RWPE1 (cell line): ENCODE measurements around the gene DPT.

Experiments
- CTCF ChIA-PET: fragments of 350-600 bp; sonication (Branson Sonifier 250); formaldehyde crosslinking; extraction: SDS; loops from one replicate; lab custom pipeline; 2021; lab: Yijun Ruan, JAX
- POLR2A ChIA-PET: fragments of 400-600 bp; formaldehyde crosslinking; extraction: SDS; loops from one replicate; lab custom pipeline; 2020; ENCODE audit warnings: antibody characterized with exemption; ENCODE audit not compliant: low non-redundant PET; lab: Yijun Ruan, JAX
- DNase-seq: peaks from one replicate; pipeline ENCODE4 v3.0.0; 2012; ENCODE audit warnings: low spot score
- H3K27ac ChIP-seq: fragments of 450-650 bp; 2 replicates; pipeline ENCODE4 v1.5.1; 2017
- TF ChIP-seq, protein P1 (sequence below): fragments of 450-650 bp; conservative IDR thresholded peaks from 2 replicates; pipeline ENCODE4 v1.5.1; 2017; ENCODE audit warnings: low read depth, mild to moderate bottlenecking

DPT gene

DNA sequence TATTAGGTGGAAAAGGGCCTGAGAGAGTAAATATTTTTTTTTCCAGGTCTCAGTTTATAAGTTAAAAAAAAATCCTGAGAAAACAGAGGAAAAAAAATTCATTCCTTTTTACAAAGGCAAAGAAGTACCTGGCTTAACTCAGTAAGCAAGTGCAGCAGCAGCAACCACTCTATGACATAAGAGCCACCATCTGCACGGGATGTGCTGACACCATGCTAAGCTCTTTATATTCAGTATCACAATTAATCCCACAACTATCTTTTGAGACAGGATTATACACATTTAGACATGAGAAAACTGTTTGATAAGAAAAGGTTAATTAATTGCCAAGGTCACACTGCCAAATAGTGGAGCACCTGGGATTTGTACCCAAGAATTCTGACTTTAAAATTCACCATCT, 13.4 kb upstream of the DPT start:
- TF ChIP-seq, protein P1, sequence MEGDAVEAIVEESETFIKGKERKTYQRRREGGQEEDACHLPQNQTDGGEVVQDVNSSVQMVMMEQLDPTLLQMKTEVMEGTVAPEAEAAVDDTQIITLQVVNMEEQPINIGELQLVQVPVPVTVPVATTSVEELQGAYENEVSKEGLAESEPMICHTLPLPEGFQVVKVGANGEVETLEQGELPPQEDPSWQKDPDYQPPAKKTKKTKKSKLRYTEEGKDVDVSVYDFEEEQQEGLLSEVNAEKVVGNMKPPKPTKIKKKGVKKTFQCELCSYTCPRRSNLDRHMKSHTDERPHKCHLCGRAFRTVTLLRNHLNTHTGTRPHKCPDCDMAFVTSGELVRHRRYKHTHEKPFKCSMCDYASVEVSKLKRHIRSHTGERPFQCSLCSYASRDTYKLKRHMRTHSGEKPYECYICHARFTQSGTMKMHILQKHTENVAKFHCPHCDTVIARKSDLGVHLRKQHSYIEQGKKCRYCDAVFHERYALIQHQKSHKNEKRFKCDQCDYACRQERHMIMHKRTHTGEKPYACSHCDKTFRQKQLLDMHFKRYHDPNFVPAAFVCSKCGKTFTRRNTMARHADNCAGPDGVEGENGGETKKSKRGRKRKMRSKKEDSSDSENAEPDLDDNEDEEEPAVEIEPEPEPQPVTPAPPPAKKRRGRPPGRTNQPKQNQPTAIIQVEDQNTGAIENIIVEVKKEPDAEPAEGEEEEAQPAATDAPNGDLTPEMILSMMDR = no peak
- ChIA-PET CTCF (no interaction called here), POLR2A (no interaction called here)
- DNase-seq = no peak
- no peak overlapping the region for H3K27ac ChIP-seq

DNA sequence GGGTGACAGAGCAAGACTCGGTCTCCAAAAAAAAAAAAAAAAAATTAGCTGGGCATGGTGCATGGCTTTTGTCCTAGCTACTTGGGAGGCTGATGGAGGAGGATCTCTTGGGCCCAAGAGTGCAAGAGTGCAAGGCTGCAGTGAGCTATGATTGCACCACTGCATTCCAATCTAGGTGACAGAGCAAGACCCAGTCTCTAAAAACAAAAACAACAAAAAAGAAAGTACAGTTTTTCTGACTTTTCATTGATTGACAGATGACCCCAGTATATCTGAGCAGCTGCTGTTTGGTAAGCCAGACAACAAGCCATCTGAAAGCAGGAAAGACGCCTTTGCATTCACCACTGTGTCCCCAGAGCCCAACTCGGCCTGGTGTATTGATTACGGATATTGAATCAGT, 10.9 kb upstream of the DPT start:
- TF ChIP-seq, protein P1 = no peak
- CTCF ChIA-PET = no interaction called here

DNA sequence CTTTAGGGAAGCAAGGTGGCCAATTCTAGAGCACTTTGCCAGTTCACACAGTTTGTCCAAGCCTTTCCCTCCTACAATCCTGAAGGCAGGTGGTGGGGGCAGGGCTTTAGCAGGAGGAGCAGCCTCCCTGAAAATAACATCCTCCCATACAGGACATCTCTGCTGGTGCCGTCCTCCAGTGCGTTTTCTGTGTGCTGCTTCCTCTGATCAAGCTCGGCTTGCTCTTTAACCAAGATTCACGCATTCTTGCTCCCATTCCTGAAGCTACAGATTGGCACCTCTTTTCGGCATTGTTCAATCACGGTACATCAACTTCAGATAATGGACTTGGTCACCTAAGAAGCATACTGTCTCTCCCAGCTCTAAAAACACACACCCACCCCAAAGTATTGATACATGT, 7.5 kb upstream of the DPT start:
- POLR2A ChIA-PET = no interaction called here
- TF ChIP-seq, protein P1 = no peak
- no peak overlapping the region for H3K27ac ChIP-seq
- no peak for DNase-seq
- CTCF ChIA-PET = no interaction called here

More for the DNA sequence above, 10.9 kb upstream of the DPT start:
- POLR2A ChIA-PET = no interaction called here
- DNase-seq = no peak
- H3K27ac ChIP-seq = no peak overlapping the region

DNA sequence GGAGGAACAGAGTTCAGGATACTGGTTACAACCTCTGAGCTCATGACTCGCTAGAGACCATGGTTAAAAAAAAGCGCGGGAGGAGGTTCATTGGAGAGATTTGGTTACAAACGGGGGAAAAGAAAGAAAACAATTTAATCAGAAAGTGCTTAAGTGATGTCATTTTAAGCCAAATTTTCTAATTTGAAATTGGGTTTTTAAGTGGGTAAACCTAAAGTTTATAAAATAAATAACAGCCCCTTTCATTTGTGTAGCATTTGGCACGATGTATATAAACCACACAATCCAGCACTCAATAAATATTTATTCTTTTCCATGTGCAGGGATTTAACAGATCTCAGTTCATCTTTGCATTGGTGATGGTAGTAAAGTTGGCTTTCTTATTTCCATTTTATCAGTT, 7.0 kb upstream of the DPT start:
- ChIA-PET POLR2A (no interaction called here), CTCF (no interaction called here)
- no peak overlapping the region for H3K27ac ChIP-seq

DNA sequence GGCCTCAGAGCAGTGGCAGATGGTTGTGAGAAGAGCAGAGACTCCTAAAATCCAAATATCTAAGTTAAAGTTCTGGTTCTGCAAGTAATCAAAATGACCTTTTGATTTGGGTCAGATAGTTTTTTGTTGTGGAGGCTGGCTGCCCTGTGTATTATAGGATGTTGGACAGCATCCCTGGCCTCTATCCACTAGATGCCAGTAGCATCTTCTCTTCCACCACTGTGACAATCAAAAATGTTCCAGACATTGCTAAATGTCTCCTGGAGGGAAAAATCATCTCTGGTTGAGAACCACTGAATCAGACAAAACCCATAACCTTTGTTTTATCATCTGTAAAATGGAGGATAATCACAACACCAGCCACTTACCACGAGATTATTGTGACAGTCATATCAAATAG, 5.9 kb upstream of the DPT start:
- ChIA-PET CTCF (no interaction called here), POLR2A (no interaction called here)
- no peak overlapping the region for H3K27ac ChIP-seq
- TF ChIP-seq, protein P1 = no peak
- no peak for DNase-seq

More for the DNA sequence above, 7.0 kb upstream of the DPT start:
- TF ChIP-seq, protein P1 = no peak
- no peak for DNase-seq

DNA sequence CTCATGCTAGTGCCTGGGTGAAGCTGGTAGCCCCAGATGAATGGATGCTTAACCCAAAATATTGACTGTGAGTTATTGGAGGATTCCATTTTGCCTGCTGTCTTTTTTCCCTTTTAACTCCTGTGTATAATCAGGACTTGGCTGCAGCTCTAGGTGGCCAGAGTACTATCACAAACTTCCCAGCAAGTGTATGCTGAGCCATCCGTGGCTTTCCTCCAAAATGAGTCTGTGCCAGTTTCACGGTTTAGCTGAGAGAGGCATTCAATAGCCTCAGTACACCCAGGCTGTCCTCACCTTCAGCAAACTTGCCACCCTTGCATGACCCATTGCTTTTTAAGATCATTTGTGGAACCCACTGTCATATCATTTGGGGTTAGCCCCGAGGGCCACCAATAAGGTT, 5.3 kb upstream of the DPT start:
- ChIA-PET POLR2A (no interaction called here), CTCF (no interaction called here)
- no peak for DNase-seq
- TF ChIP-seq, protein P1 = no peak
- no peak overlapping the region for H3K27ac ChIP-seq

DNA sequence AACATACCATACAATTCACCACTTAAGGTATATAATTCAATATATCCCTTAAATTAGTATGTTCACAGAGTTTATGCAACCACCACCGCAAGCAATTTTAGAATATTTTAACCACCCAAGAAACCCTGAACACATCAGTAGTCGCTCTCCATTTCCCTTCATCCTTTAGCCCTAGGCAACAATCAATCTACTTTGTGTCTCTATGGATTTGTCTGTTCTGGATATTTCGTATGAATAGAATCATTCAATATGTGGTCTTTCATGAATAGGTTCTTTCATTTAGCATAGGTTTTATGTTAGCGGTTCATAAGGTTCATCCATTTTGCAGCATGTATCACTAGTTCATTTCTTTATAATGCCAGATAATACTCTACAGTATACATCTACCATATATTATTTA, 4.2 kb upstream of the DPT start:
- no peak for DNase-seq
- no peak overlapping the region for H3K27ac ChIP-seq
- ChIA-PET CTCF (no interaction called here), POLR2A (no interaction called here)
- TF ChIP-seq, protein P1 = no peak
